H1 (cell line): ENCODE results near the gene ALOX15B.
A peak's percentile ranks its signal among the peaks of the same experiment; 100 is the strongest.

Source experiments
- CTCF ChIP-seq, 3 experiments: IDR thresholded peaks; 1 replicate in 2 of 3; 2 replicates in 1 of 3; pipeline versions ENCODE4 v1.5.1 to v1.6.1; 2011; ENCODE audit warnings: low read length in 3 of 3, mild to moderate bottlenecking in 3 of 3, inconsistent platforms in 2 of 3, low read depth in 1 of 3, moderate library complexity in 1 of 3; ENCODE audit not compliant: insufficient read depth in 1 of 3; ENCODE audit errors: control extremely low read depth in 1 of 3
- EZH2 ChIP-seq: fragments of 200-600 bp; sonication (generic); IDR thresholded peaks from 2 replicates; pipeline ENCODE4 v1.7.1; 2012; ENCODE audit warnings: low read depth, mild to moderate bottlenecking, moderate library complexity, low read length, inconsistent platforms; ENCODE audit not compliant: severe bottlenecking
- POLR2A ChIP-seq, 2 experiments: IDR thresholded peaks; 1 replicate in 1 of 2; 2 replicates in 1 of 2; pipeline ENCODE4 v1.6.1; 2011; ENCODE audit warnings: low read depth in 2 of 2, low read length in 2 of 2, mild to moderate bottlenecking in 2 of 2; ENCODE audit errors: control extremely low read depth in 1 of 2
- SRF ChIP-seq: IDR thresholded peaks from 2 replicates; pipeline ENCODE4 v1.6.1; 2011; ENCODE audit warnings: mild to moderate bottlenecking, low read depth, low read length, moderate library complexity
- TCF12 ChIP-seq: IDR thresholded peaks from 2 replicates; pipeline ENCODE4 v1.6.1; 2011; ENCODE audit warnings: low read depth, mild to moderate bottlenecking, low read length
- YY1 ChIP-seq: IDR thresholded peaks from 2 replicates; pipeline ENCODE4 v1.6.1; 2011; ENCODE audit warnings: low read depth, mild to moderate bottlenecking, low read length

- TF ChIP-seq CTCF (IDR thresholded peaks at IDR 0.05; ENCODE audit: control extremely low read depth in 1 of 3, insufficient read depth in 1 of 3, low read depth in 1 of 3, low read length in 3 of 3) (no peak), SRF (no peak), EZH2 (peak; percentile 85), TCF12 (no peak), POLR2A (IDR thresholded peaks at IDR 0.05; ENCODE audit: control extremely low read depth in 1 of 2, low read depth in 2 of 2, low read length in 2 of 2) (no peak), YY1 (no peak)
These were observed 34.0 kb downstream of the ALOX15B start for GRCh38 chr17:8072729-8073461.
